Loucy (cell line): ENCODE results near the gene SAMD4B.

ENCODE experiments used
- EZH2phosphoT487 ChIP-seq: fragments of 200-600 bp; IDR thresholded peaks from 2 replicates; pipeline ENCODE4 v1.6.1; 2018; ENCODE audit warnings: antibody characterized with exemption, mild to moderate bottlenecking, moderate library complexity, borderline replicate concordance
- TF ChIP-seq, protein P1 (sequence below): fragments of 200-600 bp; sonication (generic); conservative IDR thresholded peaks from 2 replicates; pipeline ENCODE4 v1.5.1; 2014; ENCODE audit warnings: mild to moderate bottlenecking, antibody characterized with exemption, low read length

GRCh38 chr19:39301562-39301961 lies 40.7 kb upstream of the SAMD4B start:
- TF ChIP-seq, protein P1, sequence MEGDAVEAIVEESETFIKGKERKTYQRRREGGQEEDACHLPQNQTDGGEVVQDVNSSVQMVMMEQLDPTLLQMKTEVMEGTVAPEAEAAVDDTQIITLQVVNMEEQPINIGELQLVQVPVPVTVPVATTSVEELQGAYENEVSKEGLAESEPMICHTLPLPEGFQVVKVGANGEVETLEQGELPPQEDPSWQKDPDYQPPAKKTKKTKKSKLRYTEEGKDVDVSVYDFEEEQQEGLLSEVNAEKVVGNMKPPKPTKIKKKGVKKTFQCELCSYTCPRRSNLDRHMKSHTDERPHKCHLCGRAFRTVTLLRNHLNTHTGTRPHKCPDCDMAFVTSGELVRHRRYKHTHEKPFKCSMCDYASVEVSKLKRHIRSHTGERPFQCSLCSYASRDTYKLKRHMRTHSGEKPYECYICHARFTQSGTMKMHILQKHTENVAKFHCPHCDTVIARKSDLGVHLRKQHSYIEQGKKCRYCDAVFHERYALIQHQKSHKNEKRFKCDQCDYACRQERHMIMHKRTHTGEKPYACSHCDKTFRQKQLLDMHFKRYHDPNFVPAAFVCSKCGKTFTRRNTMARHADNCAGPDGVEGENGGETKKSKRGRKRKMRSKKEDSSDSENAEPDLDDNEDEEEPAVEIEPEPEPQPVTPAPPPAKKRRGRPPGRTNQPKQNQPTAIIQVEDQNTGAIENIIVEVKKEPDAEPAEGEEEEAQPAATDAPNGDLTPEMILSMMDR = no peak
- TF ChIP-seq EZH2phosphoT487 = no peak
